ENCODE results near the gene ZMIZ2.

ZMIZ2 gene

DNA sequence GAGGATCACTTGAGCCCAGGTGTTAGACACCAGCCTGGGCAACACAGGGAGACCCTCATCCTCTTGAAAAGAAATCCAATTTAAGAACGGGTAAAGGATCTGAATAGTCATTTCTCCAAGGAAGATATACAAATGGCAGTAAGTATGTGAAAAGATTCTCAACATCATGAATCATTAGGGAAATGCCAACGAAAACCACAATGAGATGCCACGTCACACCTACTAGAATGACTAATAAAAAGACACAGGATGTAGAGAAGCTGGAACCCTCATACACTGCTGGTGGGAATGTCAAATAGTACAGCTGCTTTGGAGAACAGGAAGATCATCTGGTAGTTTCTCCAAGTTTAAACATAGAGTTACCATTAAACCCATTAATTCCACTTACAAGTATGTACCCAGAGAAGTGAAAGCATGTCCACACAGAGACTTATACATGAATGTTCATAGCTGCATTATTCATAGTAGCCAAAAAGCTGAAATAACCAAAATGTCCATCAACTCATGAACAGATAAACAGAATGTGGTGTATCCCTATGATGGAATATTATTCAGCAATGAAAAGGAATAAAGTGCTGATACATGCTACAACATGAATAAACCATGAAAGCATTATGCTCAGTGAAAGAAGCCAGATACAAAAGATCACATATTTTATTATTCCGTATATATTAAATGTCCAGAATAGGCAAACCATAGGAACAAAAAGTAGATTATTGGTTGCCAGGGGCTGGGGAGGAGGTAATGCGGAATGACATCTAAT lies 13.1 kb upstream of the ZMIZ2 start (continued):
- TF ChIP-seq SALL2 (tag by site-specific recombination; IDR thresholded peaks at IDR 0.05; ENCODE audit: borderline replicate concordance) (no peak), ZNF843 (tag by site-specific recombination; IDR thresholded peaks at IDR 0.05) (no peak), OSR2 (tag by site-specific recombination; IDR thresholded peaks at IDR 0.05) (no peak), ZNF423 (tag by site-specific recombination; IDR thresholded peaks at IDR 0.05) (no peak), ZFP41 (tag by site-specific recombination; IDR thresholded peaks at IDR 0.05; ENCODE audit: borderline replicate concordance) (no peak), ZNF610 (tag by site-specific recombination; IDR thresholded peaks at IDR 0.05; ENCODE audit: borderline replicate concordance) (no peak), ZNF629 (tag by site-specific recombination; IDR thresholded peaks at IDR 0.05) (peak; percentile 58), ZNF394 (tag by site-specific recombination; IDR thresholded peaks at IDR 0.05; ENCODE audit: borderline replicate concordance) (peak; percentile 74; the same call in 1 of the 2 replicates), SCRT2 (tag by site-specific recombination; IDR thresholded peaks at IDR 0.05) (no peak), ZNF155 (tag by site-specific recombination; IDR thresholded peaks at IDR 0.05) (no peak), ZNF777 (tag by site-specific recombination; IDR thresholded peaks at IDR 0.05; ENCODE audit: borderline replicate concordance) (no peak), ZNF350 (tag by site-specific recombination; IDR thresholded peaks at IDR 0.05) (no peak), KLF10 (tag by site-specific recombination; IDR thresholded peaks at IDR 0.05) (no peak), ZFP37 (tag by site-specific recombination; IDR thresholded peaks at IDR 0.05) (no peak), ZNF791 (tag by site-specific recombination; IDR thresholded peaks at IDR 0.05) (no peak), GLI2 (tag by site-specific recombination; IDR thresholded peaks at IDR 0.05; ENCODE audit: borderline replicate concordance, low read depth) (no peak), ZNF473 (tag by site-specific recombination; IDR thresholded peaks at IDR 0.05) (no peak), ZNF146 (tag by site-specific recombination; IDR thresholded peaks at IDR 0.05) (peak; percentile 88), ZNF324 (tag by site-specific recombination; IDR thresholded peaks at IDR 0.05) (no peak), ZNF37A (tag by site-specific recombination; IDR thresholded peaks at IDR 0.05) (no peak), ZFP3 (tag by site-specific recombination; IDR thresholded peaks at IDR 0.05; ENCODE audit: low read depth) (no peak), ZNF112 (tag by site-specific recombination; IDR thresholded peaks at IDR 0.05) (no peak), ZNF529 (tag by site-specific recombination; IDR thresholded peaks at IDR 0.05; ENCODE audit: insufficient replicate concordance) (no peak)
- TF ChIP-seq, protein P1, sequence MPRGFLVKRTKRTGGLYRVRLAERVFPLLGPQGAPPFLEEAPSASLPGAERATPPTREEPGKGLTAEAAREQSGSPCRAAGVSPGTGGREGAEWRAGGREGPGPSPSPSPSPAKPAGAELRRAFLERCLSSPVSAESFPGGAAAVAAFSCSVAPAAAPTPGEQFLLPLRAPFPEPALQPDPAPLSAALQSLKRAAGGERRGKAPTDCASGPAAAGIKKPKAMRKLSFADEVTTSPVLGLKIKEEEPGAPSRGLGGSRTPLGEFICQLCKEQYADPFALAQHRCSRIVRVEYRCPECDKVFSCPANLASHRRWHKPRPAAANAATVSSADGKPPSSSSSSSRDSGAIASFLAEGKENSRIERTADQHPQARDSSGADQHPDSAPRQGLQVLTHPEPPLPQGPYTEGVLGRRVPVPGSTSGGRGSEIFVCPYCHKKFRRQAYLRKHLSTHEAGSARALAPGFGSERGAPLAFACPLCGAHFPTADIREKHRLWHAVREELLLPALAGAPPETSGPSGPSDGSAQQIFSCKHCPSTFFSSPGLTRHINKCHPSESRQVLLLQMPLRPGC (tag by site-specific recombination; IDR thresholded peaks at IDR 0.05), result no peak
- TF ChIP-seq, protein P2, sequence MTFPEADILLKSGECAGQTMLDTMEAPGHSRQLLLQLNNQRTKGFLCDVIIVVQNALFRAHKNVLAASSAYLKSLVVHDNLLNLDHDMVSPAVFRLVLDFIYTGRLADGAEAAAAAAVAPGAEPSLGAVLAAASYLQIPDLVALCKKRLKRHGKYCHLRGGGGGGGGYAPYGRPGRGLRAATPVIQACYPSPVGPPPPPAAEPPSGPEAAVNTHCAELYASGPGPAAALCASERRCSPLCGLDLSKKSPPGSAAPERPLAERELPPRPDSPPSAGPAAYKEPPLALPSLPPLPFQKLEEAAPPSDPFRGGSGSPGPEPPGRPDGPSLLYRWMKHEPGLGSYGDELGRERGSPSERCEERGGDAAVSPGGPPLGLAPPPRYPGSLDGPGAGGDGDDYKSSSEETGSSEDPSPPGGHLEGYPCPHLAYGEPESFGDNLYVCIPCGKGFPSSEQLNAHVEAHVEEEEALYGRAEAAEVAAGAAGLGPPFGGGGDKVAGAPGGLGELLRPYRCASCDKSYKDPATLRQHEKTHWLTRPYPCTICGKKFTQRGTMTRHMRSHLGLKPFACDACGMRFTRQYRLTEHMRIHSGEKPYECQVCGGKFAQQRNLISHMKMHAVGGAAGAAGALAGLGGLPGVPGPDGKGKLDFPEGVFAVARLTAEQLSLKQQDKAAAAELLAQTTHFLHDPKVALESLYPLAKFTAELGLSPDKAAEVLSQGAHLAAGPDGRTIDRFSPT (tag by site-specific recombination; IDR thresholded peaks at IDR 0.05), result no peak
- TF ChIP-seq, protein P3, sequence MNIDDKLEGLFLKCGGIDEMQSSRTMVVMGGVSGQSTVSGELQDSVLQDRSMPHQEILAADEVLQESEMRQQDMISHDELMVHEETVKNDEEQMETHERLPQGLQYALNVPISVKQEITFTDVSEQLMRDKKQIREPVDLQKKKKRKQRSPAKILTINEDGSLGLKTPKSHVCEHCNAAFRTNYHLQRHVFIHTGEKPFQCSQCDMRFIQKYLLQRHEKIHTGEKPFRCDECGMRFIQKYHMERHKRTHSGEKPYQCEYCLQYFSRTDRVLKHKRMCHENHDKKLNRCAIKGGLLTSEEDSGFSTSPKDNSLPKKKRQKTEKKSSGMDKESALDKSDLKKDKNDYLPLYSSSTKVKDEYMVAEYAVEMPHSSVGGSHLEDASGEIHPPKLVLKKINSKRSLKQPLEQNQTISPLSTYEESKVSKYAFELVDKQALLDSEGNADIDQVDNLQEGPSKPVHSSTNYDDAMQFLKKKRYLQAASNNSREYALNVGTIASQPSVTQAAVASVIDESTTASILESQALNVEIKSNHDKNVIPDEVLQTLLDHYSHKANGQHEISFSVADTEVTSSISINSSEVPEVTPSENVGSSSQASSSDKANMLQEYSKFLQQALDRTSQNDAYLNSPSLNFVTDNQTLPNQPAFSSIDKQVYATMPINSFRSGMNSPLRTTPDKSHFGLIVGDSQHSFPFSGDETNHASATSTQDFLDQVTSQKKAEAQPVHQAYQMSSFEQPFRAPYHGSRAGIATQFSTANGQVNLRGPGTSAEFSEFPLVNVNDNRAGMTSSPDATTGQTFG (tag by site-specific recombination; IDR thresholded peaks at IDR 0.05; ENCODE audit: borderline replicate concordance), result no peak
- TF ChIP-seq, protein P4, sequence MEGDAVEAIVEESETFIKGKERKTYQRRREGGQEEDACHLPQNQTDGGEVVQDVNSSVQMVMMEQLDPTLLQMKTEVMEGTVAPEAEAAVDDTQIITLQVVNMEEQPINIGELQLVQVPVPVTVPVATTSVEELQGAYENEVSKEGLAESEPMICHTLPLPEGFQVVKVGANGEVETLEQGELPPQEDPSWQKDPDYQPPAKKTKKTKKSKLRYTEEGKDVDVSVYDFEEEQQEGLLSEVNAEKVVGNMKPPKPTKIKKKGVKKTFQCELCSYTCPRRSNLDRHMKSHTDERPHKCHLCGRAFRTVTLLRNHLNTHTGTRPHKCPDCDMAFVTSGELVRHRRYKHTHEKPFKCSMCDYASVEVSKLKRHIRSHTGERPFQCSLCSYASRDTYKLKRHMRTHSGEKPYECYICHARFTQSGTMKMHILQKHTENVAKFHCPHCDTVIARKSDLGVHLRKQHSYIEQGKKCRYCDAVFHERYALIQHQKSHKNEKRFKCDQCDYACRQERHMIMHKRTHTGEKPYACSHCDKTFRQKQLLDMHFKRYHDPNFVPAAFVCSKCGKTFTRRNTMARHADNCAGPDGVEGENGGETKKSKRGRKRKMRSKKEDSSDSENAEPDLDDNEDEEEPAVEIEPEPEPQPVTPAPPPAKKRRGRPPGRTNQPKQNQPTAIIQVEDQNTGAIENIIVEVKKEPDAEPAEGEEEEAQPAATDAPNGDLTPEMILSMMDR (tag by site-specific recombination; IDR thresholded peaks at IDR 0.05), result no peak
- TF ChIP-seq, protein P5, sequence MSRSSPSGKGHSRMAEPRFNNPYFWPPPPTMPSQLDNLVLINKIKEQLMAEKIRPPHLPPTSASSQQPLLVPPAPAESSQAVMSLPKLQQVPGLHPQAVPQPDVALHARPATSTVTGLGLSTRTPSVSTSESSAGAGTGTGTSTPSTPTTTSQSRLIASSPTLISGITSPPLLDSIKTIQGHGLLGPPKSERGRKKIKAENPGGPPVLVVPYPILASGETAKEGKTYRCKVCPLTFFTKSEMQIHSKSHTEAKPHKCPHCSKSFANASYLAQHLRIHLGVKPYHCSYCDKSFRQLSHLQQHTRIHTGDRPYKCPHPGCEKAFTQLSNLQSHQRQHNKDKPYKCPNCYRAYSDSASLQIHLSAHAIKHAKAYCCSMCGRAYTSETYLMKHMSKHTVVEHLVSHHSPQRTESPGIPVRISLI (tag by site-specific recombination; IDR thresholded peaks at IDR 0.05), result no peak
